ENCODE data around the gene UPK1B. TPM values are rescaled to one million over a fixed set of nuclear protein-coding genes. Genes with fewer than 3 reads are reported as not detected.

The UPK1B gene
- total and polyA plus RNA-seq, 7 donors = not detected

DNA sequence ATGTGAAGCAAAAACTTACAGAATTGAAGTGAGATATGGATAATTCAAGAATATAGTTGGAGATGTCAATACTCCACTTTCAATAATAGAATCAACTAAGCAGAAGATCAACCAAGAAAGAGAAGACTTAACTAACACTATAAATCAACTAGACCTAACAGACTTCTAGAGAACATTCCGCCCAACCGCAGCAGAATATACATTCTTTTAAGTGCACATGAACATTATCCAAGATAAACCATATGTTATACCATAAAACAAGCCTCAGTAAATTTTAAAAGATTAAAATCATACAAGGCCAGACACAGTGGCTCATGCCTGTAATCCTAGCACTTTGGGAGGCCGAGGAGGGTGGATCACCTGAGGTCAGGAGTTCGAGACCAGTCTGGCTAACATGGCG is 32.9 kb upstream of the UPK1B start:
- H3K27ac ChIP-seq = no peak overlapping the region
- intact Hi-C loops (cut with DNase I) = no loop called here
- H3K27me3 ChIP-seq = no peaks in the 10 kb centered on the region
- TF ChIP-seq EP300 (IDR thresholded peaks at IDR 0.05) (no peak), POLR2AphosphoS5 (IDR thresholded peaks at IDR 0.05) (no peak), POLR2A (IDR thresholded peaks at IDR 0.05) (no peak)
- TF ChIP-seq, protein P1, sequence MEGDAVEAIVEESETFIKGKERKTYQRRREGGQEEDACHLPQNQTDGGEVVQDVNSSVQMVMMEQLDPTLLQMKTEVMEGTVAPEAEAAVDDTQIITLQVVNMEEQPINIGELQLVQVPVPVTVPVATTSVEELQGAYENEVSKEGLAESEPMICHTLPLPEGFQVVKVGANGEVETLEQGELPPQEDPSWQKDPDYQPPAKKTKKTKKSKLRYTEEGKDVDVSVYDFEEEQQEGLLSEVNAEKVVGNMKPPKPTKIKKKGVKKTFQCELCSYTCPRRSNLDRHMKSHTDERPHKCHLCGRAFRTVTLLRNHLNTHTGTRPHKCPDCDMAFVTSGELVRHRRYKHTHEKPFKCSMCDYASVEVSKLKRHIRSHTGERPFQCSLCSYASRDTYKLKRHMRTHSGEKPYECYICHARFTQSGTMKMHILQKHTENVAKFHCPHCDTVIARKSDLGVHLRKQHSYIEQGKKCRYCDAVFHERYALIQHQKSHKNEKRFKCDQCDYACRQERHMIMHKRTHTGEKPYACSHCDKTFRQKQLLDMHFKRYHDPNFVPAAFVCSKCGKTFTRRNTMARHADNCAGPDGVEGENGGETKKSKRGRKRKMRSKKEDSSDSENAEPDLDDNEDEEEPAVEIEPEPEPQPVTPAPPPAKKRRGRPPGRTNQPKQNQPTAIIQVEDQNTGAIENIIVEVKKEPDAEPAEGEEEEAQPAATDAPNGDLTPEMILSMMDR (IDR thresholded peaks at IDR 0.05) = no peak
- no peaks in the 10 kb centered on the region for H3K9me3 ChIP-seq
- H3K36me3 ChIP-seq = no peaks in the 10 kb centered on the region
- no peaks in the 10 kb centered on the region for H3K4me1 ChIP-seq
- WGBS, 2 donors = 89 to 94% methylated on average over 5 of the region's 5 CpGs
- DNase-seq = no peak
- H3K4me3 ChIP-seq = no peak overlapping the region

DNA sequence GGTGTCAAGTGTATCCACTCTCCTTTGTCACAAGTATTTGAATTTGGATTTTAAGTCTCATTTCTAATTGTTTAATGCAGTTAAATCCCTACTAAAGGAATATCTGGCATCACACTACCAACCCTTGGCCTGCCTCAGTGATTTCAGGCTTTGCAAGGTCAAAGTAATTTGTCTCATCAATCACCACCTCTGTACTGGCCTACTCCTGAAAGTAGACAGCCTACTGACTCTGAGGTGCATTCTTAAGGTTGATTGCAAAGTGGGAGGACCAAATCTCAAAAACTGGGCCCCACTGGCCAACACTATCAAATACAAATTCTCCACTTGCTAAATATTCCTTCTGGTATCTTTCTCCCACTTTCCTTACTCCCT is 28.3 kb upstream of the UPK1B start:
- H3K36me3 ChIP-seq = no peaks in the 10 kb centered on the region
- intact Hi-C loops (cut with DNase I) = loop anchor here (5.0 kb wide), 1 partner anchor 97 kb away; the partner anchor contains the start of gene B4GALT4
- H3K27me3 ChIP-seq = no peaks in the 10 kb centered on the region
- no peak overlapping the region for H3K4me3 ChIP-seq
- H3K9me3 ChIP-seq = no peaks in the 10 kb centered on the region
- no peak for DNase-seq
- H3K4me1 ChIP-seq = no peaks in the 10 kb centered on the region
- TF ChIP-seq POLR2AphosphoS5 (IDR thresholded peaks at IDR 0.05) = no peak
- no peak for TF ChIP-seq EP300 (IDR thresholded peaks at IDR 0.05)
- TF ChIP-seq, protein P1 (IDR thresholded peaks at IDR 0.05) = no peak
- TF ChIP-seq POLR2A (IDR thresholded peaks at IDR 0.05) = no peak
- H3K27ac ChIP-seq = no peak overlapping the region

DNA sequence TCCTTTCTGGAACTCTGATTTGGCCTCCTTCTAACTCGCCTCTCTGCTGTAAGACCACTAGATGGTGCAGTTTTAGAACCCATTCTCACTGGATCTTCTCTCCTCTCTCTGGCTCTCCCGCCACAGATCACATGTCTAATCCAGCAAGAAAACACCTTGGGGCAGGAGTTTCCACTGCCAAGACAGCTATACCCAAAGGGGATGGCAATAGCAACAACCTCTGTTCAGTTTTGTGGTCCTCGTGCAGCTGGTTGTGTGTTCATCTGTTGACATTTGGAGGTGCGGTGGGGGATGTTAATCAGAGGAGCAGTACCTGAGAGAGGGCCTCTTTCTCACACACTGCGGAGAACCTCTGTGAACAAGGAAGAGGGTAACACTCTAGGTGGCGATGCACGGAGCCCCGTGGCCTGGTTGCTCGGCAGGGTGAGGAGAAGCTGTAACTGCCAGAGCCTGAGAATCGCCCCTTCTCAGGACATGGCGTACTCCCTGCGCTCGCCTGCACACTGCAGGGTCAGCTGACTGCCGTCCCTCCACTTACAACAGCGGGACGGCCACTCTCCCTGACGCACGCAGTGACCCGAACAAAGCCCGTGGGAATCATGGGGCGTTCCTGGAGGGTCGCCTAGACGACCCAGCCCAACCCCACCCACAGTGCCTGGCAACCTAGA is 27.8 kb upstream of the UPK1B start, which contains the start of gene TEX55:
Gene TEX55 (plus strand): TSS at position 666 of the 668 bp plus-strand sequence. CDS start 25 bp downstream, outside the sequence.
- no peaks in the 10 kb centered on the region for H3K9me3 ChIP-seq
- no peak within 1 kb of the TSS for H3K4me3 ChIP-seq
- H3K36me3 ChIP-seq = no peaks in the 10 kb centered on the region
- H3K27ac ChIP-seq = no peak within 1 kb of the TSS
- intact Hi-C loops (cut with DNase I) = loop anchor here (5.0 kb wide), 1 partner anchor 97 kb away; the partner anchor contains the start of gene B4GALT4
- no peaks in the 10 kb centered on the region for H3K27me3 ChIP-seq
- TF ChIP-seq POLR2A (IDR thresholded peaks at IDR 0.05) = no peak
- TF ChIP-seq, protein P1 (IDR thresholded peaks at IDR 0.05) = peak in 2 of 4 experiments; percentile 33 to 36
- no peak for DNase-seq
- 75 to 84% methylated on average over 23 of the region's 23 CpGs for WGBS, 2 donors
- no peaks in the 10 kb centered on the region for H3K4me1 ChIP-seq

DNA sequence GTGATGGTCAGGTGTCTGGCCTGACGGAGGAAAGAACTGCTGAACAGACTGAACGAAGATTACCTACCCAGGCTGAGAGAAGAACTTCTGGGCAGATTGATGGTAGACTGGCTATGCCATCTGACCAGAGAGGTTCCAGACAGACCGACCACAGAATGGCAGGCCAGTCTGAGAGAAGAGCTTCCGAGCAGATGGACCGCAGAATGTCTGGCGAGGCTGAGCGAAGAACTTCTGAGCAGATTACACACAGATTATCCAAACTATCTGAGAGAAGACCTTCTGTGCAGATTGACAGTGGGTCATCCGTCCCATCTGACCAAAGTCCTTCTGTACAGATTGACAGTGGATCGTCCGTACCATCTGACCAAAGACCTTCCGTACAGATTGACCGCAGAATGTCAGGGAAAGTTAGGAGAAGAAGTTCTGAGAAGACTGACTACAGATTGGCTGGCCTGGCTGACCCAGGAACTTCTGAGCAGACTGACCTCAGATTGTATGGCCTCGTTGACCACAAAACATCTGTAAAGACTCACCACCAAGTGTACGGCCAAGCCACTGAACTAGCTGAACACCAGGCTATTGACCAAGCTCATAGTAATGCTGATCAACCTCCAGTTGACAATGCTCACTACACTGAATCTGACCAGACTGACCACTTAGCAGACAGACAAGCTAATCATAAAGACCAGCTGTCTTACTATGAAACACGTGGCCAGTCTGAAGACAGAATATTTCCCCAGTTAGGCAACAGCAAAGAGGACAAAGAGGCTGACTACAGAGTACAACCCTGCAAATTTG is 26.6 kb upstream of the UPK1B start:
- no peak overlapping the region for H3K4me3 ChIP-seq
- 90 to 92% methylated on average over 15 of the region's 15 CpGs for WGBS, 2 donors

More for the DNA sequence above, 26.6 kb upstream of the UPK1B start:
- DNase-seq = no peak
- intact Hi-C loops (cut with DNase I) = loop anchor here (5.0 kb wide), 1 partner anchor 96 kb away; the partner anchor contains the start of gene B4GALT4
- no peak overlapping the region for H3K27ac ChIP-seq
- H3K9me3 ChIP-seq = no peaks in the 10 kb centered on the region
- no peaks in the 10 kb centered on the region for H3K4me1 ChIP-seq
- no peaks in the 10 kb centered on the region for H3K27me3 ChIP-seq
- no peaks in the 10 kb centered on the region for H3K36me3 ChIP-seq
- TF ChIP-seq POLR2AphosphoS5 (IDR thresholded peaks at IDR 0.05) (no peak), POLR2A (IDR thresholded peaks at IDR 0.05) (no peak), EP300 (IDR thresholded peaks at IDR 0.05) (no peak)
- TF ChIP-seq, protein P1 (IDR thresholded peaks at IDR 0.05) = no peak

Data from sigmoid colon (tissue), 7 donors.